NCI-H510A treated with DMSO at 0.1 percent for 48 hours (cell line): ENCODE data around the gene EMILIN3.
A peak's percentile ranks its signal among the peaks of the same experiment; 100 is the strongest.

Experiments
- DNase-seq: peaks from one replicate; lab custom pipeline; 2025; lab: John Stamatoyannopoulos, UW

The EMILIN3 gene

GRCh38 chr20:41344938-41345728, 21.5 kb downstream of the EMILIN3 start:
- DNase-seq, result no peak

- no peak for DNase-seq
Measured at GRCh38 chr20:41344477-41344876, 22.1 kb downstream of the EMILIN3 start.

- DNase-seq, result no peak
Measured at GRCh38 chr20:41342474-41343464, 23.8 kb downstream of the EMILIN3 start.

- DNase-seq, result no peak
Measured at GRCh38 chr20:41340327-41341055, 26.1 kb downstream of the EMILIN3 start, which contains the start of gene LPIN3. TSS of gene LPIN3 (plus strand) at chr20:41340821. CDS start at chr20:41345804, 4,983 bp downstream.

- DNase-seq, result peak; percentile 86
Measured at GRCh38 chr20:41339957-41340326, 26.7 kb downstream of the EMILIN3 start.

GRCh38 chr20:41336711-41337492, 29.7 kb downstream of the EMILIN3 start:
- DNase-seq, result no peak

- no peak for DNase-seq
Measured at GRCh38 chr20:41335591-41335990, 31.0 kb downstream of the EMILIN3 start.

GRCh38 chr20:41334443-41335421, 31.9 kb downstream of the EMILIN3 start:
- no peak for DNase-seq

GRCh38 chr20:41334036-41334435, 32.6 kb downstream of the EMILIN3 start:
- no peak for DNase-seq

- DNase-seq, result no peak
Measured at GRCh38 chr20:41331731-41332130, 34.9 kb downstream of the EMILIN3 start.

GRCh38 chr20:41330941-41331340, 35.7 kb downstream of the EMILIN3 start:
- DNase-seq, result no peak

- DNase-seq, result no peak
Measured at GRCh38 chr20:41330343-41330720, 36.3 kb downstream of the EMILIN3 start.

- no peak for DNase-seq
Measured at GRCh38 chr20:41329435-41330342, 36.9 kb downstream of the EMILIN3 start.

- DNase-seq, result no peak
Measured at GRCh38 chr20:41327178-41327577, 39.4 kb downstream of the EMILIN3 start.

- no peak for DNase-seq
Measured at GRCh38 chr20:41320976-41321375, 45.6 kb downstream of the EMILIN3 start.

- no peak for DNase-seq
Measured at GRCh38 chr20:41320441-41320840, 46.2 kb downstream of the EMILIN3 start.

GRCh38 chr20:41318271-41318649, 48.4 kb downstream of the EMILIN3 start:
- DNase-seq, result peak; percentile 52

- peak; percentile 95 for DNase-seq
Measured at GRCh38 chr20:41317546-41318270, 48.9 kb downstream of the EMILIN3 start, which contains the start of gene ZHX3. TSS of gene ZHX3 (minus strand) at chr20:41317731. CDS start at chr20:41204916, 112,815 bp downstream.
